HG03108 (cell line): ENCODE data around the gene DNAI4.
"Not testable (repeated sequence)": the region's sequence is repeated elsewhere in the genome, so short reads cannot be mapped to it uniquely, and the experiment has no call there.

Source experiments
- ATAC-seq: cut with Tn5 transposase; IDR thresholded peaks from one replicate; pipeline ENCODE4 v1.9.1; 2021; ENCODE audit warnings: moderate library complexity; ENCODE audit not compliant: unreplicated experiment

Gene DNAI4

GRCh38 chr1:66929999-66930822 is 5.6 kb upstream of the DNAI4 start:
- ATAC-seq = peak; percentile 73

- no peak for ATAC-seq
Measured at GRCh38 chr1:66929691-66929998, 5.0 kb upstream of the DNAI4 start.

GRCh38 chr1:66929146-66929688 is 4.6 kb upstream of the DNAI4 start:
- ATAC-seq = no peak

GRCh38 chr1:66927528-66927927 is 2.9 kb upstream of the DNAI4 start:
- ATAC-seq = no peak

- ATAC-seq = no peak
Measured at GRCh38 chr1:66925944-66926343, 1.3 kb upstream of the DNAI4 start.

- ATAC-seq = peak; percentile 0
Measured at GRCh38 chr1:66925558-66925910, 878 bp upstream of the DNAI4 start.

- ATAC-seq = no peak
Measured at GRCh38 chr1:66920543-66920942, 4.1 kb downstream of the DNAI4 start.

- ATAC-seq = no peak
Measured at GRCh38 chr1:66919828-66920227, 4.8 kb downstream of the DNAI4 start.

- no peak for ATAC-seq
Measured at GRCh38 chr1:66919063-66919462, 5.6 kb downstream of the DNAI4 start.

- ATAC-seq = no peak
Measured at GRCh38 chr1:66917476-66917875, 7.2 kb downstream of the DNAI4 start.

GRCh38 chr1:66916320-66916719 is 8.3 kb downstream of the DNAI4 start:
- ATAC-seq = no peak

- not testable (repeated sequence) for ATAC-seq
Measured at GRCh38 chr1:66915203-66915602, 9.5 kb downstream of the DNAI4 start.

GRCh38 chr1:66893712-66894111 is 30.9 kb downstream of the DNAI4 start:
- ATAC-seq = no peak

- ATAC-seq = no peak
Measured at GRCh38 chr1:66890621-66891020, 34.0 kb downstream of the DNAI4 start.

GRCh38 chr1:66889030-66889429 is 35.6 kb downstream of the DNAI4 start:
- ATAC-seq = no peak

GRCh38 chr1:66876664-66877063 is 48.0 kb downstream of the DNAI4 start:
- ATAC-seq = no peak

GRCh38 chr1:66873111-66873510 is 51.5 kb downstream of the DNAI4 start:
- ATAC-seq = no peak

GRCh38 chr1:66872024-66872423 is 52.6 kb downstream of the DNAI4 start:
- not testable (repeated sequence) for ATAC-seq

GRCh38 chr1:66867501-66867900 is 57.2 kb downstream of the DNAI4 start:
- no peak for ATAC-seq

GRCh38 chr1:66860529-66860928 is 64.1 kb downstream of the DNAI4 start:
- ATAC-seq = no peak

- no peak for ATAC-seq
Measured at GRCh38 chr1:66853379-66853778, 71.3 kb downstream of the DNAI4 start.

GRCh38 chr1:66852870-66853269 is 71.8 kb downstream of the DNAI4 start:
- ATAC-seq = no peak

- no peak for ATAC-seq
Measured at GRCh38 chr1:66850989-66851388, 73.7 kb downstream of the DNAI4 start.
